NCI-H1417 (cell line): ENCODE results near the gene OAS2.

Experiments used
- DNase-seq, 3 experiments: peaks; one replicate each; lab custom pipeline; 2025; lab: John Stamatoyannopoulos, UW

OAS2 gene

DNA sequence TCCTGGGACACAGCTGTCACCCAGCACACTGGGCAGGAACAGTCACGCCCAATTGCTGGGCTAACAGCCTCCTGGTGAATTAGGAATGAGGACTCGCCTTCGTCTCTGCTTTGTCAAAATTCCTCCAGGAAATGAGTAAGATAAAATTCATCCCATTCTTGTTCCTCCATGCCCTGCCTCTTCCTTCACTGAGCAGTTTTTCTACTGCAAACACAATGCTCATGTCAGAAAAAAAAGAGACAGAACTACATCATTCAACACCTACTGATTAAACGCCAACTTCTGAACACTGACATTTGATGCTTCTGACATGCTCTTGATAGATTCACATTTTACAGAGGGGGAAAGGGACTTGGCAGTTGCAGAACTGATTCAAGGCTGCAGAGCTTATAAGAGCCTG lies 40.7 kb downstream of the OAS2 start:
- no peak for DNase-seq

GRCh38 chr12:113021500-113021899 lies 43.2 kb downstream of the OAS2 start:
- no peak for DNase-seq

GRCh38 chr12:113022563-113023297 lies 44.4 kb downstream of the OAS2 start:
- no peak for DNase-seq

DNA sequence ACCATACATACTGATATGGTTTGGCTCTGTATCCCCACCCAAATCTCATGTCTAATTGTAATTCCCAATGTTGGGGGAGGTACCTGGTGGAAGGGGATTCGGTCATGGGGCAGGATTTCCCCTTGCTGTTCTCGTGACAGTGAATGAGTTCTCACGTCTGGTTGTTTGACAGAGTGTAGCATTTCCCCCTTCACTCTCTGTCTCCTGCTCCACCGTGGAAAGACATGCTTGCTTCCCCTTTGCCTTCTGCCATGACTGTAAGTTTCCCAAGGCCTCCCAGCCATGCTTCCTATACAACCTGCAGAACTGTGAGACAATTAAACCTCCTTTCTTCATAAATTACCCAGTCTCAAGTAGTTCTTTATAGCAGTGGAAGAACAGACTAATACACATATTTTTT lies 49.4 kb downstream of the OAS2 start:
- DNase-seq: no peak

DNA sequence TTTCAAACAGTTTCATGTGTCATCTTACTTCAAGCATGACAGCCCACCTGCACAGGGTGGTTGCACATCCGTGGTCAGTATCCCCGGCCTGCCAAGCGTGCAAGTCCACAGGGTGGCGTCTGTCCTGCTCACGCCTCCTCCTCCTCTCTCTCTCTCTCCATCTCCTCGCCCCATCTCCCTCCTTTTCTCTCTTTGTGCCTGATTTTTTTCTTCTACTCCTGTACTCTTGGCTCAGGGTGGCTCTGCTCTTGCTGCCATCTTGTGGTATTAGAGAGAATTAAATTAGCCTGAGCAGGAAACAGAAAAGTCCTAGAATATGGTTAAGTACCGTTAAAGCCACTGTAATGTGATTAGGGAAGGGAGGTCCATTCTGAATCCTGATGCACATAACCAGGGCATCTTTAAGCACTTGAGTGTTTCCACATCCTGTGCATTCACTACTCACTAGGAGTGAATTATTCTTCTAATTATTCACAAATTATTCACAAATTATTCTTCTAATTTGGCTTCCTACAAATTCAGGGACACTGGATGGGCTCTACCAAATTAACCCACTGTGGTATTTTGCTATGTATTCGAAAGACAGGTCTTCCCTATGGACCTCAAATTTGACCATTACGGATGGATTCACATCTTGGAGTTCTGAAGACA lies 52.7 kb downstream of the OAS2 start:
- DNase-seq: peak; percentile 38 to 82 (median 43)

- no peak for DNase-seq
Measured at GRCh38 chr12:113039911-113040445, 61.7 kb downstream of the OAS2 start.

DNA sequence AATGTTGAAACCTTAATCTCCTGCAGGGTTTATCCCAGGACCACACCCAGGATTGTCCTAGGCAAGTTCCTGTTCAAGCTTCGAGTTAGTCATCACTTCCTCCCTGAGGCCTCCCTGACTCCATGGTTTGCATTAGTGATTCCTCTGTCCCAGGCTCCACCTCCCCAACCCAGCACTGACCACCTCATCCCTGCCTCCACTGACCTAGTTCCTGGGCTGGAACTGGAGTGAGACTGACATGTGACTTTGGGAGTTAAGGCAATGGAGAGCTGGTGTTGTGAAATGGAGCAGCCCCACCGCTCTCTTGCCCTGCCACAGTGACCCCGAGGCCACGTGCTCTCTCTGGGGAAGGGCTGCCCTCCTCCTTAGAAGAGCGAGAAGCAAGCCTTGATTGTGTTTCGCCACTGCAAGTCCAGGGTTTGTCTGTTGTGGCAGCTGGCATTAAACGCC lies 62.4 kb downstream of the OAS2 start:
- no peak for DNase-seq

DNA sequence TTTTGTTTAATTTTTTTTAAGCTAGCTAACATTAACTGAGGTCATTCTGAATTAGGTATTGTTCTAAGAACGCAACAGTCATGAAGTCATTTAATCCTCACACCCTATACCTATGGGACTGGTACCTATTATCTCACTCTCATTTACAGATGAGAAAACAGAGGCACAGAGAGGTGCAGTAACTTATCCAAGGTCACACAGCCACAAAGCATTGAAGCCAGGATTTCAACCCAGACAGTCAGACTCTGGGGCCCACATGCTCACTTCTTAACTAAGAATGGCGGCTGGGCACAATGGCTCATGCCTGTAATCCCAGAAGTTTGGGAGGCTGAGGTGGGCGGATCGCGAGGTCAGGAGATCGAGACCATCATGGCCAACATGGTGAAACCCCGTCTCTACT lies 63.2 kb downstream of the OAS2 start:
- DNase-seq: no peak

- DNase-seq: peak in 1 of 3 experiments; percentile 28
Measured at GRCh38 chr12:113043240-113043639, 64.9 kb downstream of the OAS2 start.

DNA sequence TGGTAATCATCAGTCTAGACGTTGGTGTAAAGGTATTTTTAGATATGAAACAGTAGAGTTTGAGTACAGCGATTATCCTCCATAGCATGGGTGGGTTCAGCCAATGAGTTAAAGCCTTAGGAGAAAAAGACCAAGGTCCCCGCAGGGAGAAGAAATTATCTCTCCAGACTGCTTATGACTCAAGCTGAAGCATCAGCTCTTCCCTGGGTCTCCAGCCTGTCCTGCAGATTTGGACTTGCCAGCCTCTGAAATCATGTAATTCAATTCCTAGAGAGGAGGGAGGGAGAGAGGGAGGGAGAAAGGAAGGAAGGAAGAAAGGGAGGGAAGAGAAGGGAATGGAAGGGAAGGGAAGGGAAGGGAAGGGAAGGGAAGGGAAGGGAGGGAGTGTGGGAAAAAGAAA lies 66.2 kb downstream of the OAS2 start:
- DNase-seq: no peak

DNA sequence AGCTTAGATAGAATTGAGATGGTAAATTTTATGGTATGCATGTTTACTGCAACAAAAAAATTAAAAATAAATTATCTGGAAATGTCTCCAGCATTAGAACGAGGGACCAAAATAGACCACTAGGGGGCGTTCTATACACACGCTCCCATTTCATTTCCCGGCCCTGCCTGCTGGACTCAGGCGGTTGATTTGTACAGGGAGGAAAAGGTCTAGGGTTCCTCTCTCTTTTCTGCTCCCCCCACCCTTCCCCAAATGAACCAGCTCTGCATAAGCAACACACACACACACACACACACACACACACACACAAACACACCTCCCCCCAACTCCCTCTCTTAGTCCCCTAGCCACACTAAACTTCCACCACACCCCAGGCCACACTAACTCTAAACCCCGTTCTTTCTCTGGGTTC lies 70.4 kb downstream of the OAS2 start:
- peak; percentile 59 to 84 (median 70) for DNase-seq

GRCh38 chr12:113049976-113050742 lies 71.8 kb downstream of the OAS2 start:
- DNase-seq: no peak

DNA sequence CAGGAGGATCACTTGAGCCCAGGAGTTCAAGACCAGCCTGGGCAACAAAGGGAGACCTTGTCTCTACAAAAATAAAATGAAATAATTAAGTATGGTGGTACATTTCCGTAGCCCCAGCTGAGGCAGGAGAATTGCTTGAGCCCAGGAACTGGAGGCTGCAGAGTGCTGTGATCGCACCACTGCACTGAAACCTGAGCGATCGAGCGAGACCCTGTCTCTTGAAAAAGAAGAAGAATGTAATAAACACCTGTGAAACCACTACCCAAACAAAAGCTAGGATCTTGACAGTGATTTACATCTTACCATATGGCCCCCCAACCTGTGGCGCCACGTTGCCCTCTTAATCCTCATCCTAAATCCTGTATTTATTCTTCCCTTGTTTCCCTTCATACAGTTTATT lies 72.5 kb downstream of the OAS2 start:
- no peak for DNase-seq

- no peak for DNase-seq
Measured at GRCh38 chr12:113051759-113052158, 73.4 kb downstream of the OAS2 start.

DNA sequence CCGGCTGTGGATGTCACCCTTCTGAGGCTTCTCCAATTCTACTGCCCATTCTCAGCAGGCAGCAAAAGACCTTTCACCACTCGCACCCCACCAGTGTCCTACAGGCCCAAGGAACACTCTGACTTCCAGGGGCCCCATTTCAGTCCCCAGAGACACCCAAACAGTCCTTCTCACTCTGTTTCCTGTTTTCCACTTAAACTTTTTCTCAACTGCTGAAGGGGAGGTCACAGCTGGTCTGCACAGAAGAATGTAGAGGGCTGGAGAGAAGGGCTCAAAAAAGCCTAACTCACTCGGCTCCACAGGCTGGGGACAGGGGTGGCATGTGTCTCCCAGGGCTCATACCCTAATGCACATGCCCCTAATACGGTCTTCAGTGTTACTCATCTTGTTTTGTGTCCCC lies 74.0 kb downstream of the OAS2 start:
- DNase-seq: no peak

DNA sequence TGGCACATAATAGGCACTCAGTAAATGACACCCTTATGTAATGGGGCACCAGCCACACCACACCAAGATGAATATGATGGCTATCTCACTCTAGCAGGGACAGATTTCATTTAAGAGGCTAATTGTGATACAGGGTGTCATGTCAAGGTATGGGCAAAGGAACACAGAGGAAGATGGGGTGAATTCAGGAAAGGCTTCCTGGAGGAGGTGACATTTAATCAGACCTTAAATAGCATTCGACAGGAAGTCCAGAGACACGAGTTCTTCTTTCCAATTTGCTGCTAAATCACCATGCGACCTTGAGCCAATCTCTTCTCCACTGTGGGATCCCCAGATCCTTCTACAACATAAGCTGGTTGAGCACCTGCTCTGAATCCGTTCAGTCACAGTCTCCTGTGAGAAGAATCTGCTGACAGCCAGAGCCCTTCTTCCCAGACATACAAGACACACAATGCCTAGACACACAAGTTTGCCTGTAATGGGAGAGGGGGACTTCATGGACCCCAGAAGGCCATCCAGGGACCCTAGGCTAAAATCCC lies 76.7 kb downstream of the OAS2 start:
- DNase-seq: no peak

DNA sequence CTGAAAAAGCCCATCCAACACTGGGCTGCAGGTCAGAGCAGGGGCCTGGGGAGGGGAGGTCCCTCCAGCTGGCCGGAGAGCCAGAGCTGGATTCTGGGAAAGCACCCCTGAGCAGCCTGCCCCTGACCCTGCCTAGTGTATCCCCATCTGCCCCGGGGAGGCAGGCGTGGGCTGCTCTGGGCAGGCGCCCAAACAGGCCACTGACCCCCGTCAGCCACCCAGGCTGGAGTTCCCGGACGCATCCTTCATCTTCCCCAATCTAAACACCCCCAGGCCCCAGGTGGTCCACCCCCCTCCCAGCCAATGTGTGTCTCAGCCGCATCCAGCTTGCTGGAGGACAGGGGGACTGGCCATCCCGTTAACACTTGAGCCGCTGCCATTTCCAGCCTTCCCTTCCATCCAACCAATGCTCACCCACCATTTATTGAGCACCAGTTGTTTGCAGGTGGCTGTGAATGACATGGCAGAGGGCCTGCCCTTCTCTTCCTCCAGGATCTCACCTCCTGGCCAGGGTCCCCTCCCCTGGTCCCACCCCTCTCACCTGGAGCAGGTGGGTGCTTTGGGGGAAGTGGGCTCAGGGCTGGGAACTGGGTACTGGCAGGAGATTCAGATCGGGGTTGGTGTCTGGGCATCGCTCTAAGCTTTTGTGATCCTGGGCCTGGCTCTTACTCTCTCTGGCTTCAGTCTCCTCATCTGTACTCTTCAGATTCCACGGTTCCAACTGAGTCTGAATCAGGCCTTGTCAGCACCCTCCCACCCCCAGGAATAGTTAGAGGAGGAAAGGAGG lies 77.5 kb downstream of the OAS2 start:
- DNase-seq: no peak

GRCh38 chr12:113056381-113056630 lies 78.0 kb downstream of the OAS2 start:
- no peak for DNase-seq

- DNase-seq: peak in 2 of 3 experiments; percentile 82 to 87
Measured at GRCh38 chr12:113056631-113057488, 78.5 kb downstream of the OAS2 start, which contains the start of gene DTX1. Gene DTX1 (plus strand): TSS chr12:113056730. CDS start chr12:113058193, 1,463 bp downstream.

GRCh38 chr12:113057565-113058485 lies 79.5 kb downstream of the OAS2 start:
- no peak for DNase-seq
